Mammary epithelial cell (primary cell): ENCODE data around the gene SEPTIN12.

Source experiments
- EZH2 ChIP-seq: IDR thresholded peaks from 2 replicates; pipeline ENCODE4 v1.6.1; 2012; ENCODE audit warnings: low read length, inconsistent platforms, borderline replicate concordance
- TF ChIP-seq, protein P1 (sequence below), 2 donors: IDR thresholded peaks in 1 of 2; conservative IDR thresholded peaks in 1 of 2; 2 replicates each; pipeline ENCODE4 v1.5.1; 2011 to 2012; ENCODE audit warnings: inconsistent platforms in 2 of 2, low read length in 2 of 2, mild to moderate bottlenecking in 2 of 2, control low read depth in 1 of 2, low read depth in 1 of 2; ENCODE audit not compliant: insufficient read depth in 1 of 2; ENCODE audit errors: extremely low read depth in 1 of 2

DNA sequence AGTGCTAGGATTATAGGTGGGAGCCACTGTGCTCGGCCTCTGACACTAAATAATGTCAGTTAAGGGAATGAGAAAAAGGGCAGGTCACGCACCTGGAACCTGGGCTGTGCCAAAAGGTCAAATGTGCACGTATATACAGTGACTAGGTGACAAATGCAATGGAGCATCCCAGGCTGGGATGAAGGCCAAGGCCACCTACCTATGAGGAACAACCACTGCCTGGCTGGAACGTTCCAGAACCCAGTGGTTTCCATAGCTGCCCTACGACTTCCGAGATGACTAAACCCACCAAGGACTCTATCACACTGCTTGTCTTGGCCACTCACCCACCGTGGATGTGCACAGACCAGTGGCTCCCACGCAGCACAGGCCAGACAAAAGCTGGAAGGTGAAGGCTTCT is 37.2 kb downstream of the SEPTIN12 start:
- TF ChIP-seq, protein P1, sequence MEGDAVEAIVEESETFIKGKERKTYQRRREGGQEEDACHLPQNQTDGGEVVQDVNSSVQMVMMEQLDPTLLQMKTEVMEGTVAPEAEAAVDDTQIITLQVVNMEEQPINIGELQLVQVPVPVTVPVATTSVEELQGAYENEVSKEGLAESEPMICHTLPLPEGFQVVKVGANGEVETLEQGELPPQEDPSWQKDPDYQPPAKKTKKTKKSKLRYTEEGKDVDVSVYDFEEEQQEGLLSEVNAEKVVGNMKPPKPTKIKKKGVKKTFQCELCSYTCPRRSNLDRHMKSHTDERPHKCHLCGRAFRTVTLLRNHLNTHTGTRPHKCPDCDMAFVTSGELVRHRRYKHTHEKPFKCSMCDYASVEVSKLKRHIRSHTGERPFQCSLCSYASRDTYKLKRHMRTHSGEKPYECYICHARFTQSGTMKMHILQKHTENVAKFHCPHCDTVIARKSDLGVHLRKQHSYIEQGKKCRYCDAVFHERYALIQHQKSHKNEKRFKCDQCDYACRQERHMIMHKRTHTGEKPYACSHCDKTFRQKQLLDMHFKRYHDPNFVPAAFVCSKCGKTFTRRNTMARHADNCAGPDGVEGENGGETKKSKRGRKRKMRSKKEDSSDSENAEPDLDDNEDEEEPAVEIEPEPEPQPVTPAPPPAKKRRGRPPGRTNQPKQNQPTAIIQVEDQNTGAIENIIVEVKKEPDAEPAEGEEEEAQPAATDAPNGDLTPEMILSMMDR (conservative IDR thresholded peaks at IDR 0.05 in 1 of 2, IDR thresholded peaks at IDR 0.05 in 1 of 2; ENCODE audit: extremely low read depth in 1 of 2, insufficient read depth in 1 of 2, low read depth in 1 of 2, low read length in 2 of 2) = no peak
- no peak for TF ChIP-seq EZH2
